GM10248 (cell line): ENCODE data around the gene PEX16.

Experiments used
- CTCF ChIA-PET: fragments of 300-600 bp; sonication (Branson Sonifier 250); formaldehyde crosslinking; extraction: SDS; loops from one replicate; lab custom pipeline; 2021; ENCODE audit warnings: antibody characterized with exemption; lab: Yijun Ruan, JAX
- POLR2A ChIA-PET: fragments of 350-650 bp; sonication (Branson Sonifier 250); formaldehyde crosslinking; extraction: SDS; loops from one replicate; lab custom pipeline; 2020; ENCODE audit warnings: antibody characterized with exemption; lab: Yijun Ruan, JAX
- DNase-seq: peaks from one replicate; pipeline ENCODE4 v3.0.0; 2012; ENCODE audit errors: extremely low spot score
- TF ChIP-seq, protein P1 (sequence below): IDR thresholded peaks from 2 replicates; pipeline ENCODE4 v1.5.1; 2012; ENCODE audit warnings: mild to moderate bottlenecking, low read depth; ENCODE audit errors: extremely low read depth, missing control alignments, control extremely low read depth

The PEX16 gene

DNA sequence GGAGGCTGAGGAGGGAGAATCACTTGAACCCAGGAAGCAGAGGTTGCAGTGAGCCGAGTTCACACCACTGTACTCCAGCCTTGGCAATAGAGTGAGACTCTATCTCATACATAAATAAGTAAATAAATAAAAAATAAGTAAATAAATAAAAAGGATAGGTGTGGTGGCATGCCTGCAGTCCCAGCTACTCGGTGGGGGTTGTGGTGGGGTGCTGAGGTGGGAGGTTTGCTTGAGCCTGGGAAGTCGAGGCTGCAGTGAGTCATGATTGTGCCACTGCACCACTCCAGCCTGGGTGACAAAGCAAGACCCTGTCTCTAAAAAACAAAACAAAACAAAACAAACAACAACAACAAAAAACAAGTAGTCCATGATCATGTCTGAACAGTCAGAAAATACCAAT, 7.9 kb upstream of the PEX16 start:
- ChIA-PET POLR2A (no interaction called here), CTCF (interaction anchor here (2.2 kb wide), 1 partner anchor 40 kb away, joined by 7 read pairs; no protein-coding TSS in a partner anchor)
- TF ChIP-seq, protein P1, sequence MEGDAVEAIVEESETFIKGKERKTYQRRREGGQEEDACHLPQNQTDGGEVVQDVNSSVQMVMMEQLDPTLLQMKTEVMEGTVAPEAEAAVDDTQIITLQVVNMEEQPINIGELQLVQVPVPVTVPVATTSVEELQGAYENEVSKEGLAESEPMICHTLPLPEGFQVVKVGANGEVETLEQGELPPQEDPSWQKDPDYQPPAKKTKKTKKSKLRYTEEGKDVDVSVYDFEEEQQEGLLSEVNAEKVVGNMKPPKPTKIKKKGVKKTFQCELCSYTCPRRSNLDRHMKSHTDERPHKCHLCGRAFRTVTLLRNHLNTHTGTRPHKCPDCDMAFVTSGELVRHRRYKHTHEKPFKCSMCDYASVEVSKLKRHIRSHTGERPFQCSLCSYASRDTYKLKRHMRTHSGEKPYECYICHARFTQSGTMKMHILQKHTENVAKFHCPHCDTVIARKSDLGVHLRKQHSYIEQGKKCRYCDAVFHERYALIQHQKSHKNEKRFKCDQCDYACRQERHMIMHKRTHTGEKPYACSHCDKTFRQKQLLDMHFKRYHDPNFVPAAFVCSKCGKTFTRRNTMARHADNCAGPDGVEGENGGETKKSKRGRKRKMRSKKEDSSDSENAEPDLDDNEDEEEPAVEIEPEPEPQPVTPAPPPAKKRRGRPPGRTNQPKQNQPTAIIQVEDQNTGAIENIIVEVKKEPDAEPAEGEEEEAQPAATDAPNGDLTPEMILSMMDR = no peak
- no peak for DNase-seq

DNA sequence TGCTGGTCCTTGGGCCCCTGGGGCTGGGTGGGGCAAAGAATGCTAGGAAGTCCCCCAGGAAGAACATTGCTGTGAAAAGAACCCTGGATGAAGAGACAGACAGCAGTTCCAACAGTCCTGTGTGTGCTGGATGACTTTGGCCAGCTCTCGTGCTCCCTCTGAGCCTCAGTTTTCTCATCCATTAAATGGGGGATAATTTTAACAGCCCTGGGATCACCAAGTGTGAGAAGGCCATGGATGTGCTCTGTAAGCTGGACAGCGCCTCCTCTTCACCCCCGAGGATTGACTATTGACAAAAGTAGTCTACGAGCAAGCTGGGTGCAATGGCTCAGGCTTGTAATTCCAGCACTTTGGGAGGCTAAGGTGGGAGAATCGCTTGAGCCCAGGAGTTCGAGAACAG, 7.2 kb upstream of the PEX16 start:
- TF ChIP-seq, protein P1 = no peak
- DNase-seq = no peak
- POLR2A ChIA-PET = no interaction called here
- CTCF ChIA-PET = interaction anchor here (1.6 kb wide), 1 partner anchor 12 kb away, joined by 4 read pairs; no protein-coding TSS in a partner anchor

DNA sequence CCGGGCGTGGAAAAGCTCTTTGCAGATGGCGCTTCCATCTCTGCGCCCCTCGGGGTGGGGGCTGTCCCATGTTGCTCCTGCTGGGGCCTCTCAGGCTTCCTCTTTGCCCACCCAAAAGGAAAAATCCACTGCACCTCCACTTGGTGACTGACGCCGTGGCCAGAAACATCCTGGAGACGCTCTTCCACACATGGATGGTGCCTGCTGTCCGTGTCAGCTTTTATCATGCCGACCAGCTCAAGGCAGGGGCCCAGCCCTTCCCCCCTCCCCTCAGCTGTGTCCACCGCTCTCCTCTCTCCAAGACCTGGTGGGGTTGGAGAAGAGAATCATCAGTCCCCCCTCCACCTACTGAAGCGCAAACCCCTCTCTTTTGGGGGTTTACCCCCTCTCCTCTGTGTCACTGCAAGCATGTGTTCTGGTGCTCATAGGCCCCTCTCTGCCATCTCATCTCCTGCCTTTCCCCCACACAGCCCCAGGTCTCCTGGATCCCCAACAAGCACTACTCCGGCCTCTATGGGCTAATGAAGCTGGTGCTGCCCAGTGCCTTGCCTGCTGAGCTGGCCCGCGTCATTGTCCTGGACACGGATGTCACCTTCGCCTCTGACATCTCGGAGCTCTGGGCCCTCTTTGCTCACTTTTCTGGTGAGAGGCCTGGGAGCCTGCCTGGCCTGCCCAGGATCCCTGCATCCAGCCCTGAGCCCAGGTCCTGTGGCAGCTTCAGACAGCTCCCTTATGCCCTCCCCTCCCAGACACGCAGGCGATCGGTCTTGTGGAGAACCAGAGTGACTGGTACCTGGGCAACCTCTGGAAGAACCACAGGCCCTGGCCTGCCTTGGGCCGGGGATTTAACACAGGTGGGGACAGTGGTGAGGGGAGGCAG, 6.6 kb upstream of the PEX16 start:
- ChIA-PET CTCF (interaction anchor here (1.6 kb wide), 1 partner anchor 12 kb away, joined by 4 read pairs; no protein-coding TSS in a partner anchor), POLR2A (interaction anchor here (0.5 kb wide), 1 partner anchor 11 kb away, joined by 5 read pairs; no protein-coding TSS in a partner anchor)
- DNase-seq = no peak
- TF ChIP-seq, protein P1 = no peak

DNA sequence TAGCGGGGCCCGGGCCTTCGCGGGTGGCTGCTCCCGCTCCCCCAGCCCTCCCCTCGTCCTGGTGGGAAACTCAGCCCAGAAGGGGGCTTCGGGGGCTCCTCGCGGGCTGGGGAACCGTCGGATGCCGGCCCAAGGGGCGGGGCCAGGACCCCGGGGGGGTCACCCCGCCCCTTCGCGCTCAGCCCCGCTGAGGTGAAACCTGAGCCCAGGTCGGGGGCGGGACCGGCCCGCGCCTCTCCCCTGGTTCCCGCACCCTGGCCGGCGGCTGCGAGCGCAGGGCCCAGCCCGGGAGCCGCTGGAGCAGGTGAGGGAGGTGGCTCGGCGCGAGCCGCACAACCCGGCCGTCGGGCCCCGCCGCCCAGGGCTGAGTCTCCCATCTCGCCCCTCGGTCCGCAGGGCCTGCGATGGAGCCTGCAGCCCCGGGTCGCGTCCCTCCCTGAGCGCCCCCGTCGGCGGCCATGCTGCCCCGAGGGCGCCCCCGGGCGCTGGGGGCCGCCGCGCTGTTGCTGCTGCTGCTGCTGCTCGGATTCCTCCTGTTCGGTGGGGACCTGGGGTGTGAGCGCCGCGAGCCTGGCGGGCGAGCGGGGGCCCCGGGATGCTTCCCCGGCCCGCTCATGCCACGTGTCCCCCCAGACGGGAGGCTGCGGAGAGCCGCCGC, 4.9 kb upstream of the PEX16 start, which contains the start of gene LARGE2:
Gene LARGE2, plus strand, starts transcription at position 232 of the 658 bp plus-strand sequence. Its CDS starts 227 bp downstream, at position 459.
- POLR2A ChIA-PET = no interaction called here
- TF ChIP-seq, protein P1 = no peak
- CTCF ChIA-PET = interaction anchor here (0.8 to 1.6 kb wide), 3 partner anchors 8 to 151 kb away, joined by 3 to 6 read pairs (median 3); no protein-coding TSS in a partner anchor
- DNase-seq = no peak

DNA sequence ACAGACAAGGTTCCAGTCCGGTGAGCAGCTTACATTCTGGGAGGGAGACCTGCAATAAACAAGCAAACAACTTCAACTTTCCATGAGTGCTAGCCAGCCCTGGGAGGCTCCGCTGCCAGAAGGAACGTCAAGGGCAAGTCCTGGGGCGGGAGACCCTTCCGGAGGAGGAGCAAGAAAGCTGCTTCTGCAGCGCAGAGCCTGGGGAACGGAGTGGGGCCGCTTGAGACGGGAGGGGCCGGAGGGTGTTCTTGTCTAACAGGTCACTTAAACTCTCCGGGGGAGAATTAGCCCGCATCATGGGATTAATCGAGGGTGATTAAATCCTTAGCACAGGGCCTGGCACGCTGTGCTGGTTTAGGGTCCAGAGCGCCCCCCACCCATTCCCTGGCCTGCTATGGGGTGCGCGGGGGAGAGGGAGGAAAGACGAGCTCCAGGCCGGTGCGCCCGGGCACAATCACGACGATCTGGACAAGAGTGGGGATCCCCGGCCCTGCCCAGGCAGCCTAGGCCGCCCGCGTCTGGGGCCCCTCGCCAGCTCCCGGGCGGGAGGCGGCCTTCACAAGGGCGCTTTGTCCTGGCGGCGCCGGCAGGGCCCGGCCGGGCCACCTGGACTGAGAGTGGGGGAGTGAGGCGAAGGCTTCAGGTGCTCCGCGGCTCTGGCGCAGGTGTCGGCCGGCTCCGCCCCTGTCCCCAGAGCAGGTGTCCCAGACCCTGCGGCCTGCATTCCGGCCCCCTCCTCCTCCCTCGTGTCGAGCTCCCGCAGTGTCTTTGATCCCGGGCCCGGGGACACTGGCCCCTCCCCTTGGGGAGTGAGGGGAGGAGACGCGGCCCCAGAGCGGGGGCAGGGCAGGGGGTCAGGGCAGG, 4.1 kb upstream of the PEX16 start:
- TF ChIP-seq, protein P1 = no peak
- POLR2A ChIA-PET = no interaction called here
- CTCF ChIA-PET = interaction anchor here (1.1 to 1.6 kb wide), 3 partner anchors 8 to 150 kb away, joined by 3 to 6 read pairs (median 5); no protein-coding TSS in a partner anchor
- DNase-seq = no peak
